ENCODE results near the gene CARHSP1.
"Not testable (repeated sequence)": the region's sequence is repeated elsewhere in the genome, so short reads cannot be mapped to it uniquely, and the experiment has no call there.

Gene CARHSP1

DNA sequence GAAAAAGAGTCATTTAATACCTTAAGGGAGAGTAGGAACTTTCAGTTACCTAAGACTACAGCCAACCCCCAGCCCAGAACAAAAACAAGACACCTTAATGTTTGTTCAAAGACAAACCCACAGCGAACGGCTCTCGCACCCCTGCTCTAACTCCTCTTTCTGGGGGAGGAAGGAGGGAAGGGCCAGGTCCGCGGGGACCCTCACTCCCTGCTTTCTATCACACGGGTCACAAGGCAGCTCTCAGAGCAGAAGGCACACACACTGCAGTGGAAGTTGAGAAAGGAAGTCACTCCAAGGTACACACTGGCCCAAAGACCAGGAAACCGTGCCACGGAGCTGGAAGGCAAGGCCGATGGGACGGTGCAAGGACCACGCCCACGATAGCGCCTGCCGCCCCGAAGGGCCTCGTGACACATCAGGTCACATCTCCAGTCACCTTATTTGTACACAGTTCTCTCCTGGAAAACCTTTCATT is 23.3 kb upstream of the CARHSP1 start:
- no peak for DNase-seq

DNA sequence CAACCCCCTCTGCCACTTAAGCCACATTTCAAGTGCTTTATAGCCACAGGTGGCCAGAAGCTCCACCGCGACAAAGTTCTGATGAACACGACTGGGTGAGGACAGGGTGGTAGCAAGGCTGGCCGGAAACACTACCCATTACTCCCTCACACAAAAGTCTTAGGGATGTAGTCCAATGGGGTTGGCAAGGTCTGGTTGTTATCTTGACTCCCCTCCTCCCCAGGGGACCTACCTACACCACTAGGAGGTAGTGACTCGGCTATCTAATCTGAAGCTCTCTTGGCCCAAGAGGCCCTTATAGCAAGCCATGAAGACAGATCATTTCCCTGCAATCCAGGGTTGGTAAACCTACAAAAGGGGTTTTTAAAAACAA is 21.7 kb upstream of the CARHSP1 start:
- no peak for DNase-seq

GRCh38 chr16:8889893-8890548 is 21.2 kb upstream of the CARHSP1 start:
- DNase-seq: no peak

GRCh38 chr16:8888951-8889892 is 20.4 kb upstream of the CARHSP1 start:
- DNase-seq: no peak

DNA sequence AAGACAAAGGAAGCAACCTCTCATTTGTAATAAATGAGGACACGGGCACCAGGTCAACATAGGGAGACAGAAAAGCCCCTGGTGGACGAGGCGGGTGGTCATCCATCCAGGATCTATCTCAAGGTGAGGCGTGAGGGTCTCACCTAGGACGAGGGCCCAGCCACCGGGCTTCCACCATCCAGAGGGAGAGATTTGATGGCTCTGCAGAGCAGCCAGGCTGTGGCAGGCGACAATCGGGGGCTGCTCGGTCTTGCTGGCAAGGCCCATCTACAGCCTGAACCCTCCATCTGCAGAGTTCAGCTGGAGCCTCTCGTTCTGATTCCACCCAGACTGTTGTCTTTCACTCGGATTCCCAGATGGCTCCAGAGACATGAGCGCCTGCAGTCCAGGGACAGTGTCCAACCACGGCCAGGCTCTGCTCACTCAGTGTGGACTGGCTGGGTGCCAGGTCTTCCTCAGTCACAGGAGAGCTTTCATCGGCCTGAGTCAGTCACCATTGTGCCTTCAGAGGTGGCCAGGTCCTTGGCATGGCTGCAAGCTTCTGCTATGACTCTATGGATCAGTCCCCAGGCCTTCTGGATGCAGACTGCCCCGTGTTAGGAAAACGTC is 19.2 kb upstream of the CARHSP1 start:
- no peak for DNase-seq

DNA sequence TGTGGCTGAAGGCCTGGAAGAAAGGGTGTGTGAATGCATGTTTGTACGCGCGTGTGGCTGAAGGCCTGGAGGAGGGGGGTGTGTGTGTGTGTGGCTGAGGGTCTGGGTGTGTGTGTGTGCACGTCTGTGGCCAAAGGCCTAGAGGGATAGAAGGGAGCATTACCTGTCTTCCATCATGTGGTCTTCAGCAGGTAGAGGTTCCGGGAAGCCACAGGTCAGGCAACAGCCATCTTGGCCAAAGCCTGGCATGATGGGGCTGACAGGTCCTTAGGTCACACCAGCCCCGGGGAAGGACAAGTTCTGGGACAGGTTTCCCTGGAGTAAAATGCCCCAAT is 18.6 kb upstream of the CARHSP1 start:
- no peak for DNase-seq

- no peak for DNase-seq
Observed at GRCh38 chr16:8886593-8887430, 18.0 kb upstream of the CARHSP1 start.

GRCh38 chr16:8885674-8886592 is 17.1 kb upstream of the CARHSP1 start:
- no peak for DNase-seq

DNA sequence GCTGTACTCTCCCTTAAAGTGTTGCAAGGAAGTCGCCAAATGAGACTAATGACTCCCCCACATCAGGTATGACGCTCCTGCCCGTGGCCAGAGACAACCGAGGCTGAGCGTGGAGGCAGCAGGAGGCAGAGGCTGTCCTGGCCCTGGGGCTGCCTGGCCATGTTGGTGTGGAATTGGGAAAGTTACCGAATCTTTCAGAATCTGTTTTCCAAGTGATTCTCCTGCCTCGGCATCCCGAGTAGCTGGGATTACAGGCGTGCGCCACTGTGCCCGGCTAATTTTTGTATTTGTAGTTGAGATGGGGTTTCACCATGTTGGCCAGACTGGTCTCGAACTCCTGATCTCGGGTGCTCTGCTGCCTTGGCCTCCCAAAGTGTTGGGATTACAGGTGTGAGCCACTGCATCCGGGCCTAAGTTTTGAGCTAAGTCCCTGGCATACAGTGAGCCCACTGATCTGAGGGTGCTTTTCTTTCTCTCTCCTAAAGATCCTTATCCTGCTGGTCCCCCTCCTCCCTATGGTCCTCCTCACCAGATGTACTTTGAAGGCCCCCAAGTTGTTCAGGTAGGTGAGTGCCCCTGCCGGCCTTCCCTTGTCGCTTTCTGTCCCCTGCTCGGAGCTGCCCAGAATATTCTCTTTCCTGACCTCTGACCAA is 14.0 kb upstream of the CARHSP1 start:
- DNase-seq: no peak

- no peak for DNase-seq
Observed at GRCh38 chr16:8882041-8882617, 13.3 kb upstream of the CARHSP1 start, which contains the start of gene LITAFD. Gene LITAFD (plus strand): TSS chr16:8882351. CDS start chr16:8884356, 2,005 bp downstream.

GRCh38 chr16:8880839-8881510 is 12.2 kb upstream of the CARHSP1 start:
- no peak for DNase-seq

GRCh38 chr16:8878523-8878911 is 9.7 kb upstream of the CARHSP1 start:
- DNase-seq: no peak

DNA sequence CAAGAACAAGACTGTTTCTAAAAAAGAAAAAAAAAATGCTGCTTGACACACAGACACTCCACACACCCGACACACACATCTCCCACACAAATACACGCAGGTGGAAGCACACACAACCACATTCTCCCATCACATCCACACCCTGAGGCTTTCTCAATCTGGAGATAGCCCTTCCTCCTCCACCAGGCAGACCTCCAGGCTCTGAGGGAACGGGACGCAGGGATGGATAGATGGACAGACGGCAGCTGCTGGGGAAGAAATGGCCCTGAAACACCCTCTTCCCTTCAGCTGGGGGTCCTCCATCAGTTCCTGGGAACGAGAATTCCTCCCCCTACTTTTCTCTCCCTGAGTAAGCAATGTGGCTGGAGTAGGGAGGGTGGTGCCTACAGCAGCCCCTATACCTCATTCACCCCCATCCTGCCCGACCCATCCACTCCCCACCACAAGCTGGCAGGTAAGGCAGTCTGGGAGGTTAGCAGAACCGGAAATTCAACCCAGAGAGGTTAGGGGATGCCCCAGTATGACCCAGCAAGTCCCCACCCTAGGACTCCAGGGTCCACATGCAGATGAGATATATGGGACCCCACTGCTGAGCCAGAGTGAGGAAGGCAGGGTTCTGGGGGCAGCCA is 9.2 kb upstream of the CARHSP1 start:
- DNase-seq: no peak

- not testable (repeated sequence) for DNase-seq
Observed at GRCh38 chr16:8875317-8875716, 6.5 kb upstream of the CARHSP1 start.

GRCh38 chr16:8874388-8874787 is 5.6 kb upstream of the CARHSP1 start:
- no peak for DNase-seq

DNA sequence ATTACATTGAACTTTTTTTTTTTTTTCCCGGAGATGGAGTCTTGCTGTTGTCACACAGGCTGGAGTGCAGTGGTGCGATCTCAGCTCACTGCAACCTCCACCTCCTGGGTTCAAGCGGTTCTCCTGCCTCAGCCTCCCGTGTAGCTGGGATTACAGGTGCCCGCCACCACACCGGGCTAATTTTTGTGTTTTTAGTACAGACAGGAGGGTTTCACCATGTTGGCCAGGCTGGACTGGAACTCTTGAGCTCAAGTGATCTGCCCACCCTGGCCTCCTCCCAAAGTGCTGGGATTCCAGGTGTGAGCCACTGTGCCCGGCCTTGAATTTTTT is 5.0 kb upstream of the CARHSP1 start:
- not testable (repeated sequence) for DNase-seq

- DNase-seq: no peak
Observed at GRCh38 chr16:8872967-8873865, 4.4 kb upstream of the CARHSP1 start.

DNA sequence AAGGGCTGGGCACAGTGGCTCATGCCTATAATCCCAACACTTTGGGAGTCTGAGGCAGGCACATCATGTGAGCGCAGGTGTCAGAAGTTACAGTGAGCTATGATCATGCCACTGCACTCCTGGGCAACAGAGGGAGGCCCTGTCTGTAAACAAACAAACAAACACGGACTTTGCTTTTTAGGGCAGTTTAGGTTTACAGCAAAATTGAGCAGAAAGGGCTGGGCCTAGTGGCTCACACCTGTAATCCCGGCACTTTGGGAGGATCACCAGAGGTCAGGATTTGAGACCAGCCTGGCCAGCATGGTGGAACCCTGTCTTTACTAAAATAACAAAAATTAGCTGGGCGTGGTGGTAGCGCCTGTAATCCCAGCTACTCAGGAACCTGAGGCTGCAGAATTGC is 3.3 kb upstream of the CARHSP1 start:
- DNase-seq: no peak

GRCh38 chr16:8869988-8870241 is 1.1 kb upstream of the CARHSP1 start:
- not testable (repeated sequence) for DNase-seq
